SK-N-SH treated with all-trans-retinoic acid at 6 μM for 48 hours (cell line): ENCODE results near the gene EVI2B.
"Not testable (repeated sequence)": the region's sequence is repeated elsewhere in the genome, so short reads cannot be mapped to it uniquely, and the experiment has no call there.

ENCODE experiments used
- OSR1 ChIP-seq: fragments of 250-450 bp; sonication (Bioruptor Pico); IDR thresholded peaks from 2 replicates; pipeline ENCODE4 v1.8.0; 2022; ENCODE audit warnings: moderate library complexity, mild to moderate bottlenecking, inconsistent platforms
- PPARA ChIP-seq: fragments of 250-450 bp; sonication (Bioruptor Pico); IDR thresholded peaks from 2 replicates; pipeline ENCODE4 v1.5.0; 2020; ENCODE audit warnings: mild to moderate bottlenecking, borderline replicate concordance
- TF ChIP-seq, protein P1 (sequence below): fragments of 250-450 bp; sonication (Bioruptor Pico); IDR thresholded peaks from 2 replicates; pipeline ENCODE4 v1.8.0; 2020; ENCODE audit warnings: mild to moderate bottlenecking, moderate library complexity, borderline replicate concordance
- TF ChIP-seq, protein P2 (sequence below): fragments of 250-450 bp; sonication (Bioruptor Pico); IDR thresholded peaks from 2 replicates; pipeline ENCODE4 v1.5.1; 2020; ENCODE audit warnings: low read depth, mild to moderate bottlenecking, moderate library complexity

DNA sequence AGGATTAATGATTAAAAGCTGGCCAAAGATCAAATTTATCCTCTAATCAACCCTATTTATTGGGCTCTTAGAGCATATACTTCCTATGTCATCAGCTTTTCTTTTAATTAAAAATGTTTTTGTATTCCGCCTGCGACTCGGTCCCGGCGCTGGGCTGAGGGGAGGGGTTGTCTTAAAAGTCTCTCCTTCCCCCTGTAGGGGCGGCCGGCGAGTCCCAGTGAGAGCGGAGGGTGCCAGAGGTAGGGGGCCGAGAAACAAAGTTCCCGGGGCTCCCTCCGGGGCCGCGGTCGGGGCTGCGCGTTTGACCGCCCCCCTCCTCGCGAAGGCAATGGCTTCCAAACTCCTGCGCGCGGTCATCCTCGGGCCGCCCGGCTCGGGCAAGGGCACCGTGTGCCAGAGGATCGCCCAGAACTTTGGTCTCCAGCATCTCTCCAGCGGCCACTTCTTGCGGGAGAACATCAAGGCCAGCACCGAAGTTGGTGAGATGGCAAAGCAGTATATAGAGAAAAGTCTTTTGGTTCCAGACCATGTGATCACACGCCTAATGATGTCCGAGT, 31.4 kb upstream of the EVI2B start:
- TF ChIP-seq, protein P1, sequence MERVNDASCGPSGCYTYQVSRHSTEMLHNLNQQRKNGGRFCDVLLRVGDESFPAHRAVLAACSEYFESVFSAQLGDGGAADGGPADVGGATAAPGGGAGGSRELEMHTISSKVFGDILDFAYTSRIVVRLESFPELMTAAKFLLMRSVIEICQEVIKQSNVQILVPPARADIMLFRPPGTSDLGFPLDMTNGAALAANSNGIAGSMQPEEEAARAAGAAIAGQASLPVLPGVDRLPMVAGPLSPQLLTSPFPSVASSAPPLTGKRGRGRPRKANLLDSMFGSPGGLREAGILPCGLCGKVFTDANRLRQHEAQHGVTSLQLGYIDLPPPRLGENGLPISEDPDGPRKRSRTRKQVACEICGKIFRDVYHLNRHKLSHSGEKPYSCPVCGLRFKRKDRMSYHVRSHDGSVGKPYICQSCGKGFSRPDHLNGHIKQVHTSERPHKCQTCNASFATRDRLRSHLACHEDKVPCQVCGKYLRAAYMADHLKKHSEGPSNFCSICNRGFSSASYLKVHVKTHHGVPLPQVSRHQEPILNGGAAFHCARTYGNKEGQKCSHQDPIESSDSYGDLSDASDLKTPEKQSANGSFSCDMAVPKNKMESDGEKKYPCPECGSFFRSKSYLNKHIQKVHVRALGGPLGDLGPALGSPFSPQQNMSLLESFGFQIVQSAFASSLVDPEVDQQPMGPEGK = not testable (repeated sequence)
- TF ChIP-seq, protein P2, sequence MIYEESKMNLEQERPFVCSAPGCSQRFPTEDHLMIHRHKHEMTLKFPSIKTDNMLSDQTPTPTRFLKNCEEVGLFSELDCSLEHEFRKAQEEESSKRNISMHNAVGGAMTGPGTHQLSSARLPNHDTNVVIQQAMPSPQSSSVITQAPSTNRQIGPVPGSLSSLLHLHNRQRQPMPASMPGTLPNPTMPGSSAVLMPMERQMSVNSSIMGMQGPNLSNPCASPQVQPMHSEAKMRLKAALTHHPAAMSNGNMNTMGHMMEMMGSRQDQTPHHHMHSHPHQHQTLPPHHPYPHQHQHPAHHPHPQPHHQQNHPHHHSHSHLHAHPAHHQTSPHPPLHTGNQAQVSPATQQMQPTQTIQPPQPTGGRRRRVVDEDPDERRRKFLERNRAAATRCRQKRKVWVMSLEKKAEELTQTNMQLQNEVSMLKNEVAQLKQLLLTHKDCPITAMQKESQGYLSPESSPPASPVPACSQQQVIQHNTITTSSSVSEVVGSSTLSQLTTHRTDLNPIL (CRISPR knock-in tag) = not testable (repeated sequence)
- TF ChIP-seq PPARA, OSR1 (CRISPR knock-in tag): not testable (repeated sequence)
